Trophoblast cell (in vitro differentiated cells and primary cell): ENCODE results near the gene FAM217B.

Experiments
- DNase-seq, 2 donors: peaks; one replicate each; pipeline ENCODE4 v3.0.0-alpha.2; 2016
- H2AFZ ChIP-seq: 2 replicates; pipeline ENCODE4 v1.6.1; 2013; ENCODE audit warnings: low read length, moderate library complexity, mild to moderate bottlenecking; ENCODE audit not compliant: insufficient read depth, poor library complexity
- H2AK5ac ChIP-seq: 2 replicates; pipeline ENCODE4 v1.6.1; 2013; ENCODE audit warnings: mild to moderate bottlenecking, low read length
- H2BK120ac ChIP-seq: 2 replicates; pipeline ENCODE4 v1.6.1; 2013; ENCODE audit warnings: low read length, mild to moderate bottlenecking, moderate library complexity; ENCODE audit not compliant: insufficient read depth, poor library complexity
- H2BK12ac ChIP-seq: 2 replicates; pipeline ENCODE4 v1.6.1; 2013; ENCODE audit warnings: mild to moderate bottlenecking, low read length, moderate library complexity
- H2BK5ac ChIP-seq: 2 replicates; pipeline ENCODE4 v1.6.1; 2013; ENCODE audit warnings: low read length, low read depth, moderate library complexity, mild to moderate bottlenecking; ENCODE audit not compliant: poor library complexity
- H3K14ac ChIP-seq: 2 replicates; pipeline ENCODE4 v1.6.1; 2013; ENCODE audit warnings: mild to moderate bottlenecking, low read length
- H3K18ac ChIP-seq: 2 replicates; pipeline ENCODE4 v1.6.1; 2013; ENCODE audit warnings: mild to moderate bottlenecking, low read length
- H3K23ac ChIP-seq: 2 replicates; pipeline ENCODE4 v1.6.1; 2013; ENCODE audit warnings: low read length
- H3K27ac ChIP-seq: 2 replicates; pipeline ENCODE4 v1.5.1; 2013; ENCODE audit warnings: low read depth, mild to moderate bottlenecking, inconsistent platforms, low read length, moderate library complexity
- H3K27me3 ChIP-seq: 2 replicates; pipeline ENCODE4 v1.6.1; 2013; ENCODE audit warnings: inconsistent platforms, mild to moderate bottlenecking, low read length, moderate library complexity; ENCODE audit not compliant: insufficient read depth
- H3K36me3 ChIP-seq, 2 experiments: 1 replicate in 1 of 2; 2 replicates in 1 of 2; pipeline ENCODE4 v1.6.1; 2013; ENCODE audit warnings: low read length in 2 of 2, mild to moderate bottlenecking in 2 of 2, moderate library complexity in 1 of 2; ENCODE audit not compliant: insufficient read depth in 2 of 2, control insufficient read depth in 1 of 2
- H3K4ac ChIP-seq: 2 replicates; pipeline ENCODE4 v1.6.1; 2013; ENCODE audit warnings: low read depth, mild to moderate bottlenecking, low read length, moderate library complexity
- H3K4me1 ChIP-seq, 2 experiments: 1 replicate in 1 of 2; 2 replicates in 1 of 2; pipeline ENCODE4 v1.6.1; 2013; ENCODE audit warnings: low read length in 2 of 2, mild to moderate bottlenecking in 2 of 2, moderate library complexity in 1 of 2; ENCODE audit not compliant: insufficient read depth in 2 of 2, control insufficient read depth in 1 of 2
- H3K4me2 ChIP-seq: 2 replicates; pipeline ENCODE4 v1.6.1; 2013; ENCODE audit warnings: inconsistent platforms, mild to moderate bottlenecking, low read length, moderate library complexity
- H3K4me3 ChIP-seq: 2 replicates; pipeline ENCODE4 v1.5.1; 2013; ENCODE audit warnings: mild to moderate bottlenecking, low read depth, low read length, inconsistent platforms
- H3K79me1 ChIP-seq: one replicate; pipeline ENCODE4 v1.6.1; 2013; ENCODE audit warnings: low read length
- H3K79me2 ChIP-seq: 2 replicates; pipeline ENCODE4 v1.6.1; 2013; ENCODE audit warnings: low read length, mild to moderate bottlenecking; ENCODE audit not compliant: control insufficient read depth, insufficient read depth, poor library complexity
- H3K9ac ChIP-seq: 2 replicates; pipeline ENCODE4 v1.6.1; 2013; ENCODE audit warnings: mild to moderate bottlenecking, low read length
- H3K9me3 ChIP-seq: 2 replicates; pipeline ENCODE4 v1.6.1; 2013; ENCODE audit warnings: low read depth, mild to moderate bottlenecking, control low read depth, inconsistent platforms, low read length; ENCODE audit not compliant: insufficient read depth
- H4K12ac ChIP-seq: 2 replicates; pipeline ENCODE4 v1.6.1; 2013; ENCODE audit warnings: low read depth, mild to moderate bottlenecking, low read length, moderate library complexity
- H4K8ac ChIP-seq: 2 replicates; pipeline ENCODE4 v1.6.1; 2013; ENCODE audit warnings: low read depth, mild to moderate bottlenecking, low read length, moderate library complexity
- H4K91ac ChIP-seq: one replicate; pipeline ENCODE4 v1.6.1; 2013; ENCODE audit warnings: low read depth, mild to moderate bottlenecking, low read length, moderate library complexity
- WGBS: extraction: QIAGEN DNeasy Blood & Tissue Kit; methylation state at CpG from one replicate; pipeline ENCODE4 v1.1.7; 2013; ENCODE audit warnings: missing lambda C conversion rate; ENCODE audit not compliant: insufficient read length, insufficient coverage; ENCODE audit errors: extremely low coverage; 5-methylcytosine and 5-hydroxymethylcytosine counted together

The FAM217B gene

DNA sequence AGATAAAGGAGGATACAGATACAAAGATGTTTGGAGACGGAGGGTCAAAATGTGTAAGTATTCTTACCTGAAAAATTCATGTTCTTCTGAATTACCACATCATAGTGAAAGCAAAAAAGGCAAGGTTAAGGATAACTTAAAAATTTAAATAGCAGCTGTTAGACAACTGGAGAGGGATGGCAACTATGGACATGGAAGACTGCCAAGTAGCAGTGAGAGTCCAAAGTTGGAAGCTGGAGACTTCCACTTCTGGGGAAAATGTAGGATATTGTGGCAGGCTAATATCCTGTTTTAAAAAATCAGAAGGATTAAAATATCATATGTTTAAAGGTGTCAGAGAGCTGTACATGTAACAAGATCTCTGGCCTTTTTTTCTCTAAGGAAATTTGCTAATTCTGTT is 36.6 kb upstream of the FAM217B start:
- Histone ChIP-seq H3K9ac (no peak overlapping the region), H3K23ac (no peak overlapping the region), H3K79me1 (no peaks in the 10 kb centered on the region), H2AK5ac (no peak overlapping the region), H3K14ac (no peak overlapping the region), H4K8ac (no peak overlapping the region), H3K18ac (no peak overlapping the region), H3K4me2 (no peak overlapping the region), H4K12ac (no peak overlapping the region), H3K9me3 (no peaks in the 10 kb centered on the region), H3K4ac (no peak overlapping the region), H3K4me1 (no peaks in the 10 kb centered on the region), H3K4me3 (no peak overlapping the region), H2BK12ac (no peak overlapping the region), H4K91ac (no peak overlapping the region), H2BK5ac (no peak overlapping the region), H2BK120ac (no peak overlapping the region), H3K36me3 (no peaks in the 10 kb centered on the region), H2AFZ (no peak overlapping the region), H3K27ac (no peak overlapping the region), H3K79me2 (no peaks in the 10 kb centered on the region), H3K27me3 (no peaks in the 10 kb centered on the region)
- DNase-seq, result no peak
- no CpG with 5 or more reads among the region's 1 CpG for WGBS

DNA sequence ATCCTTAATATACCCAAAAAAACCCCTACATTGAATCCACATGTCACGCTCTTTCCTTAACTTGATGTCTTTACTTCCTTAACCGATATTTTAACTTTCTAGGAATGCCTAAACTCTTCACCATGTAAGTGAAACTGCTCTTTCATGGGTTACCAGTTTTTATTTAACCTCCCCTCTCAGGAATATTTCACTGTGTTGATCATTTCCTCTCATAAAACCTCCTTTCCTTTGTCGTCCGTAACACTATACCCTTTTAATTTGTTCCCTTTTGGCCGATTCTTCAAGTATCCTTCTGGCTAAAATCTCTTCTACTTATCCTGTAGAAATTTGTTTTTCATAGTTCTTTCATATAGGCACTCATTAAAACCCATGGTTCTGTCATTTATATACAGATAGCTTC is 31.3 kb upstream of the FAM217B start:
- H3K79me2 ChIP-seq, result no peaks in the 10 kb centered on the region
- DNase-seq, result no peak
- no peak overlapping the region for H4K12ac ChIP-seq
- no peak overlapping the region for H2AFZ ChIP-seq
- H3K9ac ChIP-seq, result no peak overlapping the region
- H4K91ac ChIP-seq, result no peak overlapping the region
- H3K4me2 ChIP-seq, result no peak overlapping the region
- H3K4ac ChIP-seq, result no peak overlapping the region
- H3K9me3 ChIP-seq, result no peaks in the 10 kb centered on the region
- H3K27me3 ChIP-seq, result no peaks in the 10 kb centered on the region
- H4K8ac ChIP-seq, result no peak overlapping the region
- no peak overlapping the region for H3K23ac ChIP-seq
- H3K4me3 ChIP-seq, result no peak overlapping the region
- no peak overlapping the region for H3K18ac ChIP-seq
- no peaks in the 10 kb centered on the region for H3K79me1 ChIP-seq
- H2BK5ac ChIP-seq, result no peak overlapping the region
- no peak overlapping the region for H3K14ac ChIP-seq
- H2BK12ac ChIP-seq, result no peak overlapping the region
- H3K36me3 ChIP-seq, result no peaks in the 10 kb centered on the region
- H2AK5ac ChIP-seq, result no peak overlapping the region
- WGBS, result 100% methylated on average over 1 of the region's 5 CpGs
- no peak overlapping the region for H3K27ac ChIP-seq
- no peaks in the 10 kb centered on the region for H3K4me1 ChIP-seq
- H2BK120ac ChIP-seq, result no peak overlapping the region

DNA sequence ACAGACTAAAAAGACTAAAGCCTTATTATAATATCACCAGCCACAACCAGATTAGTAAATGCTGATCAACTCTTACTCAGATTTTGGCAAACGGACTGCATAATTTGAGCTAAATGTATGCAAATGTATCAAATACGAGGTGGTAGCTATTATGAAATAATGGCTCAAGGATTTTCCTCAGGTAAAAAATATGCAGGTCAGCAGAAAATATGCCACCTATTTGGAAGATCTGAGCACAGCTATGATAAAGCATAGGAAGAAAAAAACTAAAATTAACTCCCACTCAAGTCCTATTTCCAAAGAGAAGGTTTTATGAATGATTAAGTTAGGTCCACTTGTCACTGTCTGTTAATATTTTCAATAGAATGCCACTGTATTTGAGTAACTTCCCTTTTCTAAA is 29.1 kb upstream of the FAM217B start:
- Histone ChIP-seq H4K12ac (no peak overlapping the region), H3K9ac (no peak overlapping the region), H2BK5ac (no peak overlapping the region), H2BK120ac (no peak overlapping the region), H3K4me3 (no peak overlapping the region), H3K18ac (no peak overlapping the region), H3K79me2 (no peaks in the 10 kb centered on the region), H3K4me2 (no peak overlapping the region), H4K91ac (no peak overlapping the region), H3K27ac (no peak overlapping the region), H3K36me3 (no peaks in the 10 kb centered on the region), H2BK12ac (no peak overlapping the region), H2AFZ (no peak overlapping the region), H3K4me1 (no peaks in the 10 kb centered on the region), H3K79me1 (no peaks in the 10 kb centered on the region), H3K23ac (no peak overlapping the region), H3K4ac (no peak overlapping the region), H3K27me3 (no peaks in the 10 kb centered on the region), H4K8ac (no peak overlapping the region), H2AK5ac (no peak overlapping the region), H3K9me3 (no peaks in the 10 kb centered on the region), H3K14ac (no peak overlapping the region)
- peak in 1 of 2 donors; percentile 10 for DNase-seq
- no CpG with 5 or more reads among the region's 2 CpGs for WGBS

DNA sequence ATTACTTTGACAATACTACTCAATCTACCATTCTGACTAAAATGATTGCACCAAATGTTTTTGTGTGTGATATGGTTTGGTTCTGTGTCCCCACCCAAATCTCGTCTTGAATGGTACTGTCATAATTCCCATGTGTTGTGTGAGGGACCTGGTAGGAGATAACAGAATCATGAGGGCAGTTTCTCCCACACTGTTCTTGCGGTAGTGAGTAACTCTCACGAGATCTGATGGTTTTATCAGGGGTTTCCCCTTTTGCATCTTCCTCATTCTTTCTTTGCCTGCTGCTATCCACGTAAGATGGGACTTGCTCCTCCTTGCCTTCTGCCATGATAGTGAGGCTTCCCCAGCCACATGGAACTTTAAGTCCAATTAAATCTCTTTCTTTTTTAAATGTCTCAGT is 27.6 kb upstream of the FAM217B start:
- no peaks in the 10 kb centered on the region for H3K36me3 ChIP-seq
- no peak overlapping the region for H3K4me2 ChIP-seq
- H3K4me1 ChIP-seq, result no peaks in the 10 kb centered on the region
- H4K91ac ChIP-seq, result no peak overlapping the region
- no peak overlapping the region for H3K18ac ChIP-seq
- no peaks in the 10 kb centered on the region for H3K9me3 ChIP-seq
- H2AK5ac ChIP-seq, result no peak overlapping the region
- no peaks in the 10 kb centered on the region for H3K79me1 ChIP-seq
- no peak overlapping the region for H4K8ac ChIP-seq
- H3K9ac ChIP-seq, result no peak overlapping the region
- WGBS, result no CpG with 5 or more reads among the region's 4 CpGs
- H2BK5ac ChIP-seq, result no peak overlapping the region
- no peak overlapping the region for H2AFZ ChIP-seq
- H3K4ac ChIP-seq, result no peak overlapping the region
- no peaks in the 10 kb centered on the region for H3K79me2 ChIP-seq
- H3K23ac ChIP-seq, result no peak overlapping the region
- no peak overlapping the region for H2BK12ac ChIP-seq
- no peak overlapping the region for H3K14ac ChIP-seq
- no peak overlapping the region for H2BK120ac ChIP-seq
- H4K12ac ChIP-seq, result no peak overlapping the region
- no peaks in the 10 kb centered on the region for H3K27me3 ChIP-seq
- no peak overlapping the region for H3K4me3 ChIP-seq
- peak in 1 of 2 donors; percentile 10 for DNase-seq
- H3K27ac ChIP-seq, result no peak overlapping the region

DNA sequence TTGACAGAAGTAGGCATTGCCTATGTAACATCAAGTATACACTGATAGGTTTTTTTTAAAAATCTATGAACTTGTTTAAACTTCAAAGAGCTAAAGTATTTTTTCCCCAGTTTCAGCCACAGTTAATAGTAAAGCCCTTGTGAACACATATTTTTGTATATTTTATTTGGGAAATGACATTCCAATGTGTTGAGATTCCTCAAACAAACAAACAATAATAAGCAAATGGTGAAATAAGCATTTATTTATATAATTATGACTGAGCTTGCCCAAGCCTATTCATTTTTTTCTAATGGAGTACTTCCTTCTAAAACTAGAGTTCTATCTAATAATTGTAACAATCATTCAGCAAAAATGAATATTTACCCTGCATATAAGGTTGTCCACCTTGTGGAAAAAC is 19.2 kb upstream of the FAM217B start:
- Histone ChIP-seq H3K4me2 (no peak overlapping the region), H3K4ac (no peak overlapping the region), H3K9me3 (no peaks in the 10 kb centered on the region)

More for the DNA sequence above, 19.2 kb upstream of the FAM217B start:
- Histone ChIP-seq H3K27me3 (no peaks in the 10 kb centered on the region), H4K91ac (no peak overlapping the region), H3K79me2 (no peaks in the 10 kb centered on the region), H4K12ac (no peak overlapping the region), H3K23ac (no peak overlapping the region), H3K79me1 (no peaks in the 10 kb centered on the region), H3K14ac (no peak overlapping the region), H2BK12ac (no peak overlapping the region), H3K36me3 (no peaks in the 10 kb centered on the region), H3K9ac (no peak overlapping the region), H4K8ac (no peak overlapping the region), H3K4me3 (no peak overlapping the region), H2BK120ac (no peak overlapping the region), H2BK5ac (no peak overlapping the region), H3K4me1 (no peaks in the 10 kb centered on the region), H2AFZ (no peak overlapping the region), H2AK5ac (no peak overlapping the region), H3K27ac (no peak overlapping the region), H3K18ac (no peak overlapping the region)
- no peak for DNase-seq
